SH-SY5Y (cell line): ENCODE data around the gene ITGBL1.

Experiments
- GATA2 ChIP-seq: IDR thresholded peaks from 2 replicates; pipeline ENCODE4 v1.6.1; 2011; ENCODE audit warnings: mild to moderate bottlenecking, low read depth, low read length
- GATA3 ChIP-seq: IDR thresholded peaks from 2 replicates; pipeline ENCODE4 v1.6.1; 2011; ENCODE audit warnings: low read depth, mild to moderate bottlenecking, low read length, moderate library complexity

Gene ITGBL1

GRCh38 chr13:101757446-101758039 lies 305.1 kb downstream of the ITGBL1 start:
- TF ChIP-seq GATA3 (no peak), GATA2 (no peak)

- TF ChIP-seq GATA2 (no peak), GATA3 (no peak)
Observed at GRCh38 chr13:101763191-101763590, 310.7 kb downstream of the ITGBL1 start.
